ENCODE data around the gene CARMIL1.

DNA sequence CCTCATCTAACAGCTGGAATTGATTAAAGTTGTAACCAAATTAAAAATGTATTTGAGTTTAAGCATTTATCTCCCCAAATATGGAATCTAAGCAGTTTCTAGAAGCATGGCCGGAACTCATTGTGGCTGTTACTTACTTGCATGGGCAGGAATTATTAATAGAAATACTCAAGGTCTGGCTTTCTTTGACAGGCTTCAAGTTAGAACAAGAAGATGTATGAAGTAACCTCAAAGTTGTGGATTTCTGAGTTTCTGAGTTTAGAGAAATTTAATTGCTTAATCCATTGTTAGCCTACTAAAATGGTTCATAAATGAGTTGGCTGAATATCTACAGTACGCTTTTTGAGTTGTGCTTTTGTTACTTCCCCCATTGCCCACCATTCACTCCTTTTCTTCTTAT, 7.7 kb downstream of the CARMIL1 start:
- TF ChIP-seq, protein P1, sequence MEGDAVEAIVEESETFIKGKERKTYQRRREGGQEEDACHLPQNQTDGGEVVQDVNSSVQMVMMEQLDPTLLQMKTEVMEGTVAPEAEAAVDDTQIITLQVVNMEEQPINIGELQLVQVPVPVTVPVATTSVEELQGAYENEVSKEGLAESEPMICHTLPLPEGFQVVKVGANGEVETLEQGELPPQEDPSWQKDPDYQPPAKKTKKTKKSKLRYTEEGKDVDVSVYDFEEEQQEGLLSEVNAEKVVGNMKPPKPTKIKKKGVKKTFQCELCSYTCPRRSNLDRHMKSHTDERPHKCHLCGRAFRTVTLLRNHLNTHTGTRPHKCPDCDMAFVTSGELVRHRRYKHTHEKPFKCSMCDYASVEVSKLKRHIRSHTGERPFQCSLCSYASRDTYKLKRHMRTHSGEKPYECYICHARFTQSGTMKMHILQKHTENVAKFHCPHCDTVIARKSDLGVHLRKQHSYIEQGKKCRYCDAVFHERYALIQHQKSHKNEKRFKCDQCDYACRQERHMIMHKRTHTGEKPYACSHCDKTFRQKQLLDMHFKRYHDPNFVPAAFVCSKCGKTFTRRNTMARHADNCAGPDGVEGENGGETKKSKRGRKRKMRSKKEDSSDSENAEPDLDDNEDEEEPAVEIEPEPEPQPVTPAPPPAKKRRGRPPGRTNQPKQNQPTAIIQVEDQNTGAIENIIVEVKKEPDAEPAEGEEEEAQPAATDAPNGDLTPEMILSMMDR (IDR thresholded peaks at IDR 0.05; ENCODE audit: low read depth, low read length), result no peak
- no peak for TF ChIP-seq EZH2phosphoT487 (IDR thresholded peaks at IDR 0.05; ENCODE audit: low read depth)
